ENCODE results near the gene AHRR.
"Not testable (repeated sequence)": the region's sequence is repeated elsewhere in the genome, so short reads cannot be mapped to it uniquely, and the experiment has no call there.

The AHRR gene

GRCh38 chr5:368183-369084 lies 46.9 kb downstream of the AHRR start:
- ATAC-seq, result peak; percentile 11 to 12

- ATAC-seq, result peak; percentile 15 to 21
Observed at GRCh38 chr5:369151-369868, 47.8 kb downstream of the AHRR start.

GRCh38 chr5:369869-370236 lies 48.3 kb downstream of the AHRR start:
- not testable (repeated sequence) for ATAC-seq

- no peak for ATAC-seq
Observed at GRCh38 chr5:370311-370958, 48.9 kb downstream of the AHRR start.

DNA sequence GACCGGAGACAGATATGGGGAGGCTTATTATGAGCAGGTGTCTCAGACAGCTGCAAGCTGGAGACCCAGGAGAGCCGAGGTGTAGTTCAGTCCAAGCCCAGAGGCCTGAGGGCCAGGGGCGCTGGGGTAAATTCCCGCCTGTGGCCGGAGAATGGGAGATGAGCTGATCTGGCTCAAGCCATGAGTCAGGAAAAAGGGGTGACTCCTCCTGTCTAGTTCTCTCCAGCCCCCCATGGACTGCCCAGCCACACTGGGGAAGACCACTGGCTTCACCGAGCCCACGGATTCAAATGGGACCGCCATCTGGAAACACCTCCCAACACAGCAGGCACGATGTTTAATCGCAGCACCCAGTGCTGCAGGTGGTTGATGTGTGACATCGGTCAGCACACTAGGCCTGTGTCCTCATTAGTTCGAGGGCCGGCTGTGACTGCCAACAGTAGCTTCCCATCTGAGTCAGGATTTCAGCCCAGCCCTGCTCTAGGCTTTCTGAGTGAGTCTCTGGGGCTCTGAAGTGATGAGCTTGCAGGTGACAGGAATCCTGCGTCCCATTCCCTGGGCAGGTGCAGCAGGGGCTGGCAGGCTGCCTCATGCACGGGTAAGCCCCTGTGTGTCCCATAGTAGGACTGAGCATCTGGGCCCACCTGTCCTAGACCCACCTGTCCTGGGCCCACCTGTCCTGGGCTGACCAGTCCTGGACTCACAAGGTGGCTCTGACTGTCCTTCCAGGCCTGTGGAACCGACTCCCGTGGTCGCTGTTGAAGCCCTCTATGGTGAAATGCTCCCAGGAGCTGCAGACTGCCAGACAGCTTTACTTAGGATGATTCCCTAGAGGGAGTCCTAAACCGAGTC lies 49.7 kb downstream of the AHRR start:
- no peak for ATAC-seq

GRCh38 chr5:371811-372555 lies 50.5 kb downstream of the AHRR start:
- ATAC-seq, result no peak

DNA sequence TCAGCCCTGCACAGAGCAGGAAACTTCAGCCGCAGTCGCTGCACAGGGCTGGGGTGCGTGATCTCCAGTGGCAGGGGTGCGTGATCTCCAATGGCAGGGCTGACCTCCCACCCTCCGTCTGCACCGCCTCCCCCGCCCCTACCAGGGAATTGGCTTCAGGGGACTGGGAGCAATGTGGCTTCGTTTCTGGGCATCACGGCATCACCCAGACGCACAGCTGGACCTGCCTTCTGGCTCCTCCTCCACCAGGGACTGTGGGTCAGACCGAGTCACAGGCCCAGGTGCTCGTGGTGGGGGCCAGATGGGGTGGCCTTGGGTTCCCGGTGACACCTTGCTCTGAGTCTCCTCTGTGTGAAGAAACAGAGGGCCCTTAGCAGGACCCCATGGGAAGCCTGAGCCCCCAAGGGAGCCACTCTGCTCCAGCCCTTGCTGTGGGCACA lies 51.1 kb downstream of the AHRR start:
- ATAC-seq, result no peak

GRCh38 chr5:372996-373709 lies 51.6 kb downstream of the AHRR start:
- peak in 1 of 2 donors; percentile 7 for ATAC-seq

GRCh38 chr5:373710-374602 lies 52.4 kb downstream of the AHRR start:
- peak; percentile 54 to 65 for ATAC-seq

DNA sequence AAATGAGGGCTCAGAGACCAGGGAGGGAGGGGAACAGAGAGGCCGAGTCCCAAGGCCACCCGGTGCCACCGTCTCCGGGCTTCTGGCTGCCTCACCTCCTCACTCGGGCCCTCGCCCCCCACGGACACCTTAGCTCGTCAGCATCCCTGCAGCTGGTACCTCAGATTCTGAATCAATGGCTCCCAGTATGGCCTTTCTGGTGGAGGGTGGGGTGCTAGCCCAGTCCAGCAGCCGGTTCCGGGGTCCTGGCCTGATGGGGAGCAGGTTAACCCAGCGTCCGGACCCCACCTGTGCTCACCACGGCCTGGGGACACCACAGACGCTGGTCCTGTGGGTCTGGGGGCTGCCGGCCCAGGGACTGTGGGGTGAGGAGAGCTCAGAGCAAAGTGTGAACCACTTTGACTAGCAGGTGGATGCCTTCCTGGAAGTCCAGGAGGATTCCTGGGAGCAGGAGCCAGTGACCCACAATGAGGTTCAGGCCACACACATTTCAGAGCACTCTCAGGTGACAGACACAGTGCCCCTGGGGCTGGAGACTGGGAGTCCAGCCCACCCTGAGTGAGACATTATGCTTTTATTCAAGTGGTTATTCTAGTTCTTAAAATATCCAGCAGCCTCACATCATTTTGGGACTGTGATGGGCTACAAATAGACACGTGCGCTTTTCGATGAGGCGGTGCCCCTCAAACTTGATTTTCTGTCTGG lies 53.3 kb downstream of the AHRR start:
- ATAC-seq, result no peak

DNA sequence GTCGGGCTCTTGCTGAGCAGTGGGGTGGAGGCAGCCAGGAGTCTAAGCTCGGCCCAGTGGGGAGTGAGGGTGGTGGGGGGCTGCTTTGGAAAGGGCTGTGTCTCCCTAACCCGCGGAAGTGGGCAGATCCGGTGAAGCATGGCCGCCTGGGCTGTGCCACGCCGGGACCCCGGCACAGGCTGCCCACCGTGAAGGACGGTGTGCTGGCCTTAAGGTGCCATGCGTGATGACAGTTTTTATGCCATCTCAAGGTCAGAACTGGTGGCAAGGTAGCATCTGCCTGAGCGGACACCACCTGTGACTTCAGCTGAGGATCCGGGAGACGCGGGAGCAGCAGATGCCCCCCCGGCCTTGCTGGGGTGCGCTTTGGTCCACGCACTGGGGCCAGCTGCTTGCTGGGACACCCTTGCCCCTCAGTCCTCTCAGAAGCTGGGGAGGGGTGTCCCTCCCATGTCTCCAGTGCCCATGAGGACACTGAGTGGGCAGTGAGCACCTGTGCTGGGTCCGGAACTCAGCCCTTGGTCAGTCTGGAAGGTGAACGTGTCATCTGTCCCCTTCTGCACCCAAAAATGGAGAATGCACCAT lies 53.9 kb downstream of the AHRR start:
- ATAC-seq, result no peak

DNA sequence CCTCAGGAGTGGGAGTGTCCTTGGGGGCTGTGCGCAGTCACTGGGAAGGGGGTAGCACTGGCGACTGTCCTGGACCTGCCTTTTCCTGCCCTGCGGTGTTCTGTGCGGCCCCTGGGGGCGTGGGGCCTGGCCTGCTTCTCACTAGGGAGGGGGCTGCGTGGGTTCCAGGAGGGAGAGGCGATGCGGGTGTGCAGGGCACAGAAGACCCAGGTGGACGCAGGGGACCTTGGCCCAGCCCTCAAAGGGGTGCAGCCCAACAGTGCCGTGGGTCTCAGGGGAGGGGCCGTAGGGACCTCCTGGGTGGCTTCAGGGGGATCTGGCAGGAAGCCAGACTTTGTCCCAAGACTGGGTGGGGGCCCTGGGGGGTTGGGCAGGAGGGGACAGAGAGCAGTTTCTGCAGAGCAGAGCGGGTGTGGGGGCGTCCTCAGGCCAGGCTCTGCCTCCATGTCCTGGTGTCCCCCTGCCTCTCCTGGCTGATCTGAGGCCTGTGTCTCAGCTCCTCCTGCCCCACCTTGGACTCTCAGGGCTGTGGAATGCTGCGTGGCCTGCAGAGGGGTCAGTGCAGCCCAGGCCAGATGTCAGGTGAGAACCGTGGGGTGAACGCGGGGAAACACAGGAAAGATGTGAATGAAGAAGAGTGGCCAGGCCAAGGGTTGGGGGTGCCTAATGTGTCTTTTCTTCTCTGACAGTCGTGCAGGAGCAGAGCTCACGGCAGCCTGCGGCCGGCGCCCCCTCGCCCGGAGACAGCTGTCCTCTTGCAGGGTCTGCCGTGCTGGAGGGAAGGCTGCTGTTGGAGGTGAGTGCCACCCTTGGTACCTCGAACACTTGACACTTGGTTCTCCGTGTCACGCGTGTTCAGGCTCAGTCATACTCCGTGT lies 54.6 kb downstream of the AHRR start:
- ATAC-seq, result no peak

DNA sequence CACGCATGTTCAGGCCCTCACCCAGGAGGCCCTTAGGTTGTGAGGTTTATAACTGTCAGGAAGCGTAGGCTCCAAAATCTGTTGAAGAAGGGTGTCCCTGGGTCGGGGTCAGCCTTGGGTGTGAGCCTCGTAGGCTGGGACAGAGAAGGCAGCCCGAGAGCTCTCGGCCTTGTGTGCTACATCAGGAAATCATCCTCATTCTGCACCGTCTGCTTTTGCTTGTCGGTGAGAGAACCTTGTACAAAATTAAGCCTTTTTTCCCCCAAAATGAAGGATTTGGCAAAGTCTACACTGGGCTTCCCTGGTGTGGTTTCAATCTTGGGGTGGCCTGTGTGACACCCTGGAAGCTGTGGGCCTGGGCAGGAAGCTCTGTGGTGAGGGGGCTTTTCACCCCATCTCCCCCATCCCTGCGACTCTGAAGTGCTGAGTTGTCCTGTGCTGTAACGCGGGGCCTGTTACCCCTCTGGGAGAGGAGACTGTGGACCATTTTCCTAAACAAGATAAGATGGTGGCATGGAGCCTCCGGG lies 55.3 kb downstream of the AHRR start:
- ATAC-seq, result no peak

- no peak for ATAC-seq
Observed at GRCh38 chr5:377326-377981, 55.9 kb downstream of the AHRR start.

DNA sequence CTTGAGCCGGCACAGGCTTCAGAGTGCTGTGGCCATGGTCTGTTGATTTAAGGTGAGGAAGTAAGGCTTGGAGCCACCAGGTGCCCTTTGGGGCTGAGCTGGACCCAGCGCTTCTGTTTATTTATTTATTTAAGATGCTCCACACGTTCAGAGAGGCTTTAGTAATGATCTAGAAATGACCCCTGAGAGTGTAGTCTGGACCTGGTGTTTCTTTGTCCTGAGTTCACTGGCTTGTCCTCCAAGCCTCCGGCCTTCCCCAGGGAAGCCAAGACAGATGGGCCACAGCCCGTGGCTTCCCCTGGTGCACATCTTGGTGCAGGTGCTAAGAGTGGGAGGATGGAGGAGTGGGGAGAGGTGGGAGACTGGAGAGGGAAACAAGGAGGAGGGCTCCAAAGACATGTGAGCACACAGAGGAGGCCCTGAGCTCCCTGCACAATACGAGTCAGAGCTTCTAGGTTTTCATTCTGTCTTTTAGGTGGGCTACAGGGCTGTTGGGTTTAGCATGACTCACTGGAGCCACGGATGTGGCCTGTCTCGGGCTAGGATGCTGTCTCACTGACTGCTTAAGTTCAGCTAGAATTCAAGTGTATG lies 56.9 kb downstream of the AHRR start:
- peak; percentile 83 to 85 for ATAC-seq

- peak; percentile 49 to 59 for ATAC-seq
Observed at GRCh38 chr5:378976-379742, 57.6 kb downstream of the AHRR start.

Data from activated CD4-positive, CD25-positive, alpha-beta regulatory T cell treated with anti-CD3 and anti-CD28 coated beads, Interleukin-2, amount 50 U/mL, for 24 hours (primary cell).